Chondrocyte (in vitro differentiated cells): Measurements from ENCODE around the gene CFAP299. TPM values are rescaled to one million over a fixed set of nuclear protein-coding genes. Genes with fewer than 3 reads are reported as not detected.

Experiments used
- DNase-seq: peaks from one replicate; pipeline ENCODE4 v3.0.0; 2021; ENCODE audit warnings: mixed read lengths, low spot score
- H3K27ac Mint-ChIP-seq: one replicate; pipeline ENCODE4 v1.8.0; 2021; ENCODE audit warnings: mild to moderate bottlenecking, moderate library complexity, mixed read lengths; ENCODE audit not compliant: unreplicated experiment
- H3K27me3 Mint-ChIP-seq: 2 replicates; pipeline ENCODE4 v1.8.0; 2021; ENCODE audit warnings: low read depth, mixed read lengths
- H3K36me3 Mint-ChIP-seq: 2 replicates; pipeline ENCODE4 v1.8.0; 2021; ENCODE audit warnings: low read depth, mixed read lengths
- H3K4me1 Mint-ChIP-seq: 2 replicates; pipeline ENCODE4 v1.8.0; 2021; ENCODE audit warnings: low read depth, mild to moderate bottlenecking, mixed read lengths
- H3K4me3 Mint-ChIP-seq: one replicate; pipeline ENCODE4 v1.8.0; 2021; ENCODE audit warnings: mild to moderate bottlenecking, moderate library complexity, mixed read lengths; ENCODE audit not compliant: unreplicated experiment
- H3K9me3 Mint-ChIP-seq: 2 replicates; pipeline ENCODE4 v1.8.0; 2021; ENCODE audit warnings: low read depth, mixed read lengths
- CTCF ChIP-seq: fragments of 200-600 bp; sonication (generic); IDR thresholded peaks from 2 replicates; pipeline ENCODE4 v1.5.0; 2021; ENCODE audit warnings: antibody characterized with exemption, mild to moderate bottlenecking, moderate library complexity
- total RNA-seq: library from RNA; stranded (reverse); gene quantifications from 3 replicates; pipeline ENCODE4 v1.2.1, GENCODE V29; 2021

The CFAP299 gene
- total RNA-seq, 1 donor from 2014 or later: 0.52 TPM

- no peaks in the 10 kb centered on the region for H3K36me3 Mint-ChIP-seq
These were observed 3.8 kb upstream of the CFAP299 start for GRCh38 chr4:80331693-80332092.

DNA sequence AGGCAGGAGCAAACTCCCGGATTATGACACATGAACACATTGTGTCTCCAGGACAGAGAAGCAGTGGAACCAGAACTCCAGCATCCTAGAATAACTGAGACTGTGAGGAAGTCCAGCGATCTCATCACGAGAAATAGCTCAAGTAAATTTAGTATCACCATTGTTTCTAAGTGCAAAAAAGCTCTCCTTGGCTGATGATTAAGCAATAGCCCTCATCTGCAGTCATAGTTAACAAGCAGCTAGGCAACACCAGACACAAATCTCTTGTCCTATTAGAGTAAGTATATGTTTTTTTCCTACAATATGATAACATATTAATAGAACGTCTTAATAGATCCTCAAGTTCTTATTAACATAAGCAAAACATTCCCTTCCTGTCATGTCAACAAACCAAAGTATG is 2.4 kb upstream of the CFAP299 start:
- no peak overlapping the region for H3K4me3 Mint-ChIP-seq
- H3K27ac Mint-ChIP-seq: no peak overlapping the region
- no peak for DNase-seq
- peaks cover 13% of the 10 kb centered on the region for H3K4me1 Mint-ChIP-seq
- no peak for TF ChIP-seq CTCF
- H3K9me3 Mint-ChIP-seq: no peaks in the 10 kb centered on the region
- no peaks in the 10 kb centered on the region for H3K36me3 Mint-ChIP-seq
- peaks cover 21% of the 10 kb centered on the region for H3K27me3 Mint-ChIP-seq

More at GRCh38 chr4:80331693-80332092, 3.8 kb upstream of the CFAP299 start:
- TF ChIP-seq CTCF: no peak
- peaks cover 13% of the 10 kb centered on the region for H3K4me1 Mint-ChIP-seq
- peaks cover 20% of the 10 kb centered on the region for H3K27me3 Mint-ChIP-seq
- no peak overlapping the region for H3K27ac Mint-ChIP-seq
- no peak for DNase-seq
- no peaks in the 10 kb centered on the region for H3K9me3 Mint-ChIP-seq
- no peak overlapping the region for H3K4me3 Mint-ChIP-seq

DNA sequence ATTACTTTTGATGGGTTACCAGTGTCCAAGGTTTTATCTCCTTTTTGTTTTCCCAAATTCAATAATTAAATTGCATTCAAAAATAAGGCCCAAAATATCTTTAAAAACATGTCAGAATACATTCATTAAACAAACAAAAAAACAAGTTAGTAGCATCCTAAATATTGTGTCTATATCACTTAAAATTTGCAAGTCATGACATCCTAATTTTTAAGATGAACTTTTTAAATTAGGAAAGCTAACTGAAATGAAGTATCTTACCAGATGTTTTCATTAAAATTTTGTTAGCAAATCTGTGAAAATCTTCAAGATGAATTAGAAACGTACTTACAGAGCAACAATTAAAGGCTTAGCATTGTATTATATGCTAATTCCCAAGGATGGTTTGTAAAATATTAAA is 962 bp upstream of the CFAP299 start:
- H3K4me3 Mint-ChIP-seq: no peak overlapping the region
- H3K4me1 Mint-ChIP-seq: peaks cover 13% of the 10 kb centered on the region
- H3K36me3 Mint-ChIP-seq: no peaks in the 10 kb centered on the region
- no peaks in the 10 kb centered on the region for H3K9me3 Mint-ChIP-seq
- peaks cover 28% of the 10 kb centered on the region for H3K27me3 Mint-ChIP-seq
- no peak for DNase-seq
- no peak overlapping the region for H3K27ac Mint-ChIP-seq
- TF ChIP-seq CTCF: no peak

DNA sequence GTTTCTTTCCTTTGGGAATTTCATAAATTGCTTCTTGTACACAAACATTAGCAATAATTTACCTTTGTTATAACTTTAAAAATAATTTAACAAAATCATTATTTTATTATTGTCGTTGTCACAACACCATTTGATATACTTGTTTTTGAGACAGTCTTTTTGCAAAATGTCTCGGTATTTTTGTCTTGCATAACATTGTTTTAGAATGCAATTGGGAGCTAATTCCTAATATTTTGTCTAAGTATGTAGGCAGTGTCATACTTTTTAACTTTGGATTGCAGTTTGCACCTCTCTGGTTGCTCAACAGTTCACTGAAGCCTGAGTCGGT is 340 bp upstream of the CFAP299 start:
- no peak for TF ChIP-seq CTCF
- no peaks in the 10 kb centered on the region for H3K36me3 Mint-ChIP-seq

GRCh38 chr4:80336582-80336981 is 1.1 kb downstream of the CFAP299 start:
- Mint-ChIP-seq H3K27me3 (peaks cover 28% of the 10 kb centered on the region), H3K4me3 (peak overlapping the region; percentile 78), H3K4me1 (peaks cover 13% of the 10 kb centered on the region), H3K27ac (no peak overlapping the region), H3K9me3 (no peaks in the 10 kb centered on the region), H3K36me3 (no peaks in the 10 kb centered on the region)
- no peak for DNase-seq
- peak; percentile 65 for TF ChIP-seq CTCF

More for the DNA sequence above, 340 bp upstream of the CFAP299 start:
- peaks cover 28% of the 10 kb centered on the region for H3K27me3 Mint-ChIP-seq
- DNase-seq: no peak
- H3K4me1 Mint-ChIP-seq: peaks cover 13% of the 10 kb centered on the region
- H3K27ac Mint-ChIP-seq: no peak overlapping the region
- H3K9me3 Mint-ChIP-seq: no peaks in the 10 kb centered on the region
- H3K4me3 Mint-ChIP-seq: peak overlapping the region; percentile 78
